Hepatocyte (in vitro differentiated cells): ENCODE results near the gene CERS3.

Experiments used
- CTCF ChIP-seq: fragments of 200-600 bp; sonication (generic); IDR thresholded peaks from 2 replicates; pipeline ENCODE4 v1.5.1; 2016; ENCODE audit warnings: antibody characterized with exemption, mild to moderate bottlenecking; ENCODE audit not compliant: poor library complexity
- EZH2 ChIP-seq: fragments of 200-600 bp; sonication (generic); IDR thresholded peaks from 2 replicates; pipeline ENCODE4 v1.6.1; 2016; ENCODE audit warnings: antibody characterized with exemption, mild to moderate bottlenecking, borderline replicate concordance

- TF ChIP-seq CTCF (no peak), EZH2 (no peak)
These were observed 11.9 kb downstream of the CERS3 start for GRCh38 chr15:100516643-100517512.
